ACC112 (cell line): Measurements from ENCODE around the gene METTL8.
"Not testable (repeated sequence)": the region's sequence is repeated elsewhere in the genome, so short reads cannot be mapped to it uniquely, and the experiment has no call there.

Experiments used
- H2AFZ ChIP-seq: fragments of 200-600 bp; sonication (generic); one replicate; pipeline ENCODE4 v1.6.0; 2017; ENCODE audit warnings: antibody characterized with exemption, low read length; ENCODE audit not compliant: unreplicated experiment
- H3K27ac ChIP-seq: fragments of 200-600 bp; sonication (generic); 2 replicates; pipeline ENCODE4 v1.5.1; 2014; ENCODE audit warnings: low read depth, mild to moderate bottlenecking, antibody characterized with exemption, low read length, moderate library complexity
- H3K27me3 ChIP-seq: fragments of 200-600 bp; sonication (generic); 2 replicates; pipeline ENCODE4 v1.6.1; 2014; ENCODE audit warnings: mild to moderate bottlenecking, antibody characterized with exemption, low read length, moderate library complexity, mixed read lengths; ENCODE audit not compliant: insufficient read depth
- H3K36me3 ChIP-seq: fragments of 200-600 bp; sonication (generic); 2 replicates; pipeline ENCODE4 v1.6.1; 2016; ENCODE audit warnings: mild to moderate bottlenecking, antibody characterized with exemption, low read length, moderate library complexity, mixed read lengths; ENCODE audit not compliant: insufficient read depth
- H3K4me1 ChIP-seq: fragments of 200-600 bp; sonication (generic); one replicate; pipeline ENCODE4 v1.6.1; 2016; ENCODE audit warnings: low read length, mixed read lengths; ENCODE audit not compliant: insufficient read depth, unreplicated experiment, control insufficient read depth
- H3K4me3 ChIP-seq: fragments of 200-600 bp; sonication (generic); 2 replicates; pipeline ENCODE4 v1.5.1; 2014; ENCODE audit warnings: mild to moderate bottlenecking, low read depth, low read length
- H3K79me2 ChIP-seq: fragments of 200-600 bp; sonication (generic); one replicate; pipeline ENCODE4 v1.6.0; 2016; ENCODE audit warnings: low read length; ENCODE audit not compliant: control insufficient read depth, unreplicated experiment, insufficient read depth

METTL8 gene

DNA sequence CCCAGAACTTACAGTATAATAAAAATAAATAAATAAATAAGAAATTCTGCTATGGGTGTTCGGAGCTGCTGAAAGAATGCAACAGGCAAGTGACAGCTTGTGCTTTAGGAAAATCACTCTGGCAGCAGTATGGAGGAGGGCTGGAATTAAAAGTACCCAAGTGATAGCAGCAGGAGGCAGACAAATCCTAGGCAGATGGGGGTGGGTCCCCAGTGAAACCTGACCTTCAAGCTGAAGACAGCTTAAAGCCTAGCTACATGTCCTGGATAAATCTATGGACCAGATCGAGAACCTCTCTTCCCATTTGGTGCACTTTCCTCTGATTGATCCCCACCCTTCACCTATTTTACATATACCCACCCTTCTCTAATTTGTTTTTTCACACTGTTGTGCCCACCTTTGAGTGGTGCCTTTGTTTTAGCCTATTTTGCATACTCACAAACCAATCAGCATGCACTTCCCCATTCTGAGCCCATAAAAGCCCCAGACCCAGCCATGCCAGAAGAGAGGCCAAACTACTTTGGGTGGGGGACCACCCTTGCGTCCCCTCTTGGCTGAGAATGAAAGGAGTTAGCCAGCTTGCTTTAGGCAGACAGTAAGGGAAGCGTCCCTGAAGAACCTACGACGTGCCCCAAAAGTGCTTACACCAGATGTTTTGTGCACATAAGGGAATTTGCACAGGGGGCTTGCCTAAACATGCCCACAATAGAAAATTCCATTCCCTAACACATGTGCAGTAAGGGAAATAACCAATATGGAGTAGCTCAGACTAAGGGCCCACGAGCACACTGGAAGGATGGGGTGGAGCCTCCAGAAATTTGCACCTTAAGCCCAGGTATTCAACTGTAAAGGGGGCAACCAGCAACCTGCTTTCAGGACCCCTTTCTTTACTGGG is 3.0 kb downstream of the METTL8 start:
- H3K27ac ChIP-seq: no peak overlapping the region
- peaks cover 12% of the 10 kb centered on the region for H3K4me1 ChIP-seq
- H3K27me3 ChIP-seq: no peaks in the 10 kb centered on the region
- H3K36me3 ChIP-seq: peaks cover 14% of the 10 kb centered on the region
- no peak overlapping the region for H3K4me3 ChIP-seq
- H3K79me2 ChIP-seq: peaks cover 47% of the 10 kb centered on the region
- no peak overlapping the region for H2AFZ ChIP-seq

DNA sequence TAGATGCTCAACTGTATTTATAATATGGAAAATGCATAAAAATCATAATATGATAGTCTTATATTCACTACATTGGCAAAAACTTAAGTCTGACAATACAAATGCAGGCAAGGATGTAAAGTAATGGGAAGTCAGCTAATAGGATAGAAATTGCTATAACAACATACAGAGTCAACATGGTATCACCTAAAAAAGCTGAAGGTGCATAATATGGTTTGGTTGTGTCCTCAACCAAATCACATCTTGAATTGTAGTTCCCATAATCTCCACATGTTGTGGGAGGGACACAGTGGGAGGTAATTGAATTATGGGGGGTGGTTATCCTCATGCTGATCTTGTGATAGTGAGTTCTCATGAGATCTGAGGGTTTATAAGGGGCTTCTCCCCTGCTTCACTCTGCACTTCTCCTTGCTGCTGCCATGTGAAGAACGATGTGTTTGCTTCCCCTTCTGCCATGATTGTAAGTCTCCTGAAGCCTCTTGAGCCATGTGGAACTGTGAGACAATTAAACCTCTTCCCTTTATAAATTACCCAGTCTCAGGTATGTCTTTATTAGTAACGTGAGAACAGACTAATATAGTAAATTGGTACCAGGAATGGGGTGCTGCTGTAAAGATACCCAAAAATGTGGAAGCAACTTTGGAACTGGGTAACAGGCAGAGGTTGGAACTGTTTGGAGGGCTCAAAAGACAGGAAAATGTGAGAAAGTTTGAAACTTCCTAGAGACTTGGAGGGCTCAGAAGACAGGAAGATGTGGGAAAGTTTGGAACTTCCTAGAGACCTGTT is 10.9 kb downstream of the METTL8 start:
- Histone ChIP-seq H3K36me3 (peaks cover 15% of the 10 kb centered on the region; the same call in 1 of the 2 replicates), H3K79me2 (peaks cover 12% of the 10 kb centered on the region)
- not testable (repeated sequence) for H3K27ac ChIP-seq, H2AFZ ChIP-seq, H3K27me3 ChIP-seq, H3K4me1 ChIP-seq, H3K4me3 ChIP-seq

DNA sequence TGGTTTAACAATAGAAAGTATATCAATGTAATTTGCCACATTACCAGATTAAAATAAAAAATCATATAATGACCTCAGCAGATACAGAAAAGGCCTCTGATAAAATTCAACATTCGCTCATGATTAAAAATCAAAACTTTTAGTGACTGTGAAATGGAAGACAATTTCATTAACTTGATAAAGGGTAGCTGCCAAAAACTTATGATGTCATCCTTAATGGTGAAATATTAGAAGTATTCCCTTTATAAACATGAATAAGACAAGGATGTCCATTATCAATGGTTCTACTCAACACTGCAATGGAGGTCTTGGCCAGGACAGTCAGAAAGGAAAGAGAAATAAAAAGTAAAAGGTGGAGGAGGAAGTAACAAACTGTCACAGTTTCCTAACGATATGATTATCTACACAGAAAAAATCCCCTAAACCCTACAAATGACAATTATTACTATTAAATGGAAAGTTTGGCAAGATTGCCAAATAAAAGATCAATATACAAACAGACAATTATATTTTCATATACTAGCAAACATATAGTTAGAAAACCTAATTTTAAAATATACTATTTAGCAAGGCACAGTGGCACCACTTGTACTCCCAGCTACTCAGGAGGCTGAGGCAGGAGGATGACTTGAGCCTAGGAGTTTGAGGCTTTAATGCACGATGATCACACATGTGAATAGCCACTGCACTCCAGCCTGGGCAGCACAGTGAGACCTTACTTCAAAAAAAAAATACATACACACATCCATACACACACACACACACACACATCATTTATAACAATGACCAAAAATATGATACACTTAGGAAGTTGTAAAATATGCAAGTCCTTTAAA is 12.8 kb downstream of the METTL8 start:
- Histone ChIP-seq H3K4me1 (no peaks in the 10 kb centered on the region), H3K79me2 (peaks cover 17% of the 10 kb centered on the region), H3K27ac (no peak overlapping the region), H3K4me3 (no peak overlapping the region), H3K27me3 (no peaks in the 10 kb centered on the region), H3K36me3 (peaks cover 15% of the 10 kb centered on the region; the same call in 1 of the 2 replicates), H2AFZ (no peak overlapping the region)

DNA sequence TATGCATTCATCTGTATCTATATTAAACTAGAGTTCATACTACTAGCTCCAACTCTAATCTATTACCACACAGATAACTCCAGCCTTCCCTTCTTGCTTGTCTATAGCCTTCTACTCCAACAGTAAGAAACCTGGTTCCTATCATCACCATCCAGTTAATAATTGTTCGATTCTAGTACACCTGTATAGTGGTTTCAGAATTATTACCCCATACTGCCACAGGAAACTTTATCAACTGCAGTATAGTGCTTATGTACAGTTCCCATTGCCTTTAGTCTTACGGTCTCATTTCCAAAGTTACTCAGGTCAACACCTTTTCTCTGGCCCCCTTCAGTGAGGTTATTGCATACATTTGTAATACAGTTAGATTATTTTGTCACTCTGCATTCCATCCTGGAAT is 14.5 kb downstream of the METTL8 start:
- H3K79me2 ChIP-seq: peaks cover 17% of the 10 kb centered on the region
- no peak overlapping the region for H3K4me3 ChIP-seq
- H3K27ac ChIP-seq: no peak overlapping the region
- H3K36me3 ChIP-seq: peaks cover 15% of the 10 kb centered on the region; the same call in 1 of the 2 replicates
- H3K27me3 ChIP-seq: no peaks in the 10 kb centered on the region
- no peak overlapping the region for H2AFZ ChIP-seq
- H3K4me1 ChIP-seq: peaks cover 3% of the 10 kb centered on the region

DNA sequence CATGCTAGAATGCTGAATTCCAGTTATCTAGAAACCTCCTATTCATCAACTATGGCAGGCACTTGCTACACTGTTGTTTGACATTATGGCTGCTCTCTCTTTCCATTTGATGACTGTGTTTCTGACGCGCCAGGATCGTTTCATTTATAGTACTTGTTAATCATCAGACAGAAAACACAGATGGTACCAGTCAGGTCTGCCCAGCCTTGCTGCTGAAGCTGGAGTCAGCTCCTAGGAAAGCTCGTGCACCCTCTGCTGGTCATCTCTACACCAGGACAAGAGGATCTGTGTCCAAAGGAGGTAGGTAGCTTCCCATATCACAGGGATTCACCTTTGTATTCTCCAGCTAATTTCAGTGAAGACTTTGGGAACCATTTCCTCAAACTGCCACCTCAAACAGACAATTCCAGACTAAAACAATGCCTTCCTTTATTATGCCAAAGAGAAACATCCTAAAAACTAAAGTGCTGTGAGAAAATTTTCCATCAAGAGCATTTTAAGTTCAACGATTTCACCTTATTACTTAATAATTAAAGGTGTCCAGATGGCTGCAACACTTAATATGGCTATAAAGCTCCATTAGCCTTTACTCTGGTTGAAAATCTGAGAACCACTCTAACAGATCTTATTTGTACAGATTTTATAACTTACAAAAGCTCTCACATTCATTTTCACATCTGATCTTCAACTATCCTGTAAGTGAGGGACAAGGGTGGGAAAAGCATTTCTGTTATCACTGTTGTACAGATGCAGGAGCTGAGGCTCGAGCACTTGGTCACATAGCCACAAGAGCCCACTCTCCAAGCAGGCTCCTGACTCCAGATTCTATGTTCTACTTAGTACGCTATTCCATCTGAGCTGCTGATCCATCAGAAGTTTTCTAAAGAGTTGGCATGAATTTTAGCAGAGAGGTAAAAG is 17.5 kb downstream of the METTL8 start:
- H2AFZ ChIP-seq: no peak overlapping the region
- H3K79me2 ChIP-seq: peaks cover 17% of the 10 kb centered on the region
- H3K36me3 ChIP-seq: no peaks in the 10 kb centered on the region
- no peaks in the 10 kb centered on the region for H3K27me3 ChIP-seq
- no peak overlapping the region for H3K4me3 ChIP-seq
- peaks cover 22% of the 10 kb centered on the region for H3K4me1 ChIP-seq
- peak overlapping the region; percentile 36; the same call in 1 of the 2 replicates for H3K27ac ChIP-seq

DNA sequence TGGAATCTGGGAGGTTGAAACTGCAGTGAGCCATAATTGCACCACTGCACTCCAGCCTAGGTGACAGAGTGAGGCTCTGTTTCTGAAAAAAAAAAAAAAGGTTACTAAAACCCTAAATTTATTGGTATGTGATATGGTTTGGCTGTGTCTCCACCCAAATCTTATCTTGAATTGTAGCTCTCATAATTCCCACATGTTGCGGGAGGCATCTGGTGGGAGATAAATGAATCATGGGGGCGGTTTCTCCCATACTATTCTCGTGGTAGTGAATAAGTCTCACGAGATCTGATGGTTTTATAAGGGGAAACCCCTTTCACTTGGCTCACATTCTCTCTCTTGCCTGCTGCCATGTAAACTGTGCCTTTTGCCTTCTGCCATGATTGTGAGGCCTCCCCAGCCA is 19.1 kb downstream of the METTL8 start:
- H2AFZ ChIP-seq, H3K36me3 ChIP-seq, H3K4me3 ChIP-seq, H3K27ac ChIP-seq, H3K27me3 ChIP-seq: not testable (repeated sequence)
- Histone ChIP-seq H3K79me2 (peaks cover 18% of the 10 kb centered on the region), H3K4me1 (peaks cover 37% of the 10 kb centered on the region)

DNA sequence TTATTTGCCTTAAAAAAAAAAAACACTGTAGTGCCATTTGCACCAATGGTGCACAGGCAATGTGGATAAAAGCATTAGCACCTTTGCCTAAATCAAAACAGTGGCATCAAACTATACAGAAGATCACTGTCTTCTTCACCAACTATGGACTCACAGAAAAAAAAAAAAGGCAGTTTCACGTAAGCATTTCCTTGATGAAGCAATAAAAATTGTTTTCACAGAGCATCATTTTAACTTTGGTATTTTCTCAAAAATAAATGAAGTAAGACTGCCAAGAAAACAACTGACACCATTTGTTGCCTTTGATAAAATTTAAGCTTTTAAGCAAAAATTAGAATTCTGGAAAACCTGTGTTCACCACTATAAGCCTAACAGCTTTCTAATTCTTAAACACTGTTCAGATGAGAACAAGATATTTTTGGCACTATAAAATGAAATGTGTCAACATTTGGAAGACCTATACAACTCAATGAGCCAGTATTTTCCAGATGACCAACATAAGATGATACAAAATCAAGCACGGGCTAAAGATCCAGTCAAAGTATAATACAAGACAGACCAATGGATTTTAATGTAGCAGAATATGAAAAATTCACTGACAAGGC is 21.1 kb downstream of the METTL8 start:
- no peak overlapping the region for H2AFZ ChIP-seq
- H3K27ac ChIP-seq: peak overlapping the region; percentile 65
- peak overlapping the region; percentile 34; the same call in 1 of the 2 replicates for H3K4me3 ChIP-seq
- H3K79me2 ChIP-seq: peaks cover 22% of the 10 kb centered on the region
- no peaks in the 10 kb centered on the region for H3K27me3 ChIP-seq
- H3K36me3 ChIP-seq: no peaks in the 10 kb centered on the region
- peaks cover 37% of the 10 kb centered on the region for H3K4me1 ChIP-seq

DNA sequence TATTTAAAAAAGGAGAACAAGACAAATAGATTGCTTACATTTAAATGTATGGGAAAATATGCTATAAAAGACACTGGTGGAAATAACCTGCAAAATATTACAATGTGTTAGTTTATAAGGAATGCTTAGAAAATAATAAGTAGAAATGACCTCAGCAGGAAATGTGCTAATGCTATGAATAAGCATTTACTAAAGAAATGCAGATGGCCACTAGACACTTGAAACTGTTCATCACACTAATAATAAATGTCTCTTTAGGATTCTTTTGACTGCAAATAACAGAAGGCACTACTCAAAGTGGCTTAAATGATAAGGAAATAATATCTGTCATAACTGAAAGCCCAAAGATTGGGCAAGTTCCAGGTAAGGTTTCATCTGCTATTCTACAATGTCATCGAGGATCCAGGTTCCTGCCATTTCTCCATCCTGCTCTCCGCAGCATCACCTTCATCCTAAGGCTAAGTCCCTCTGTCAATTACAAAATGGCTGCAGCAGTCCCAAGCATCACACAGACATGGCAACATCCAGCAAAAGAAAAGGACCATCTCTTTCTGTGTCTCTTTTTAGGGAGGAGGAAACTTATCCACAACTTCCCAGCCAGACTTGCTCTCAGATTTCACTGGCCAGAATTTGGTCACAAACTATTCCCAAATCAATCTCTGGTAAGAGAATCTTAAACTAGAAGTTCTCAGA is 21.9 kb downstream of the METTL8 start:
- H3K79me2 ChIP-seq: peaks cover 22% of the 10 kb centered on the region
- H3K36me3 ChIP-seq: no peaks in the 10 kb centered on the region
- no peaks in the 10 kb centered on the region for H3K27me3 ChIP-seq
- peak overlapping the region; percentile 65 for H3K27ac ChIP-seq
- peak overlapping the region; percentile 34; the same call in 1 of the 2 replicates for H3K4me3 ChIP-seq
- peaks cover 37% of the 10 kb centered on the region for H3K4me1 ChIP-seq
- peak overlapping the region; percentile 71 for H2AFZ ChIP-seq

DNA sequence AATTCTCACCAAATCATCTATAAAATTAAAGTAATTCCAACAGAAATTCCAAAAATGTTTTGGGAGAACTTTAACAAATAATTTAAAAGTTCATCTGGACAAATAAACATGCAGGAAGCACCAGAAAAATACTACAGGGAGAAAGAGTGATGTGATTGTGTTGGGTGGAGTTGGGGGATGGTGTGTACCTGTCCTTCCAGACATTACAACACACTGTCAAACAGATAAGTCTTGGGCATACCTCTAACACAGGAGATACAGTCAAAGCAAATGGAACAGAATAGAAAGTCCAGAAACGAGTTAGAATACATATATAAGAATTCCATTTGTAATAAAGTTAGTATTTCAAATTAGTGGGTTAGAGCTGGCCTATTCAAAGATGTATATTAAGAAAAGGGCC is 22.6 kb downstream of the METTL8 start:
- peaks cover 18% of the 10 kb centered on the region for H3K79me2 ChIP-seq

More for the DNA sequence above, 22.6 kb downstream of the METTL8 start:
- peak overlapping the region; percentile 71 for H2AFZ ChIP-seq
- H3K4me3 ChIP-seq: no peak overlapping the region
- H3K36me3 ChIP-seq: no peaks in the 10 kb centered on the region
- H3K27me3 ChIP-seq: no peaks in the 10 kb centered on the region
- peaks cover 37% of the 10 kb centered on the region for H3K4me1 ChIP-seq
- peak overlapping the region; percentile 65; the same call in 1 of the 2 replicates for H3K27ac ChIP-seq
